A549 (cell line): ENCODE results near the gene S100A8. TPM values are rescaled to one million over a fixed set of nuclear protein-coding genes. Genes with fewer than 3 reads are reported as not detected.

Experiments used
- ATAC-seq, 2 experiments: fragments of 200-7000 bp in 1 of 2; fragments of >200 bp in 1 of 2; cut with Nextera tagmentation in 1 of 2; cut with Tn5 transposase in 1 of 2; 3 replicates each; pipeline versions ENCODE4 v1.8.0 to v1.9.1; 2018 to 2020; ENCODE audit warnings: mild to moderate bottlenecking in 1 of 2, moderate library complexity in 1 of 2
- CTCF ChIA-PET: fragments of 300-600 bp; sonication (Branson Sonifier 250); formaldehyde crosslinking; extraction: SDS; loops from one replicate; lab custom pipeline; 2021; ENCODE audit warnings: antibody characterized with exemption, inconsistent platforms; lab: Yijun Ruan, JAX
- POLR2A ChIA-PET: fragments of 350-600 bp; formaldehyde crosslinking; extraction: SDS; loops from one replicate; lab custom pipeline; 2021; ENCODE audit warnings: antibody characterized with exemption, inconsistent platforms; lab: Yijun Ruan, JAX
- DNase-seq, 2 experiments: peaks; one replicate each; pipeline versions ENCODE4 v3.0.0 to v3.0.0-alpha.2; 2011 to 2016; ENCODE audit warnings: low read depth in 1 of 2, low spot score in 1 of 2
- FAIRE-seq: peaks from 2 replicates; lab custom pipeline; 2011; peaks lifted over from hg19 to GRCh38; lab: Jason Lieb, UNC
- H3K27ac ChIP-seq, 2 experiments: fragments of >200 bp; sonication (Bioruptor Twin); formaldehyde crosslinking; 3 replicates each; pipeline ENCODE4 v1.5.1; 2016 to 2017
- H3K4me1 ChIP-seq: fragments of >200 bp; sonication (Bioruptor Twin); formaldehyde crosslinking; 3 replicates; pipeline ENCODE4 v1.6.1; 2016
- H3K4me2 ChIP-seq: fragments of >200 bp; sonication (Bioruptor Twin); formaldehyde crosslinking; 3 replicates; pipeline ENCODE4 v1.6.1; 2016
- H3K4me3 ChIP-seq: fragments of >200 bp; sonication (Bioruptor Twin); formaldehyde crosslinking; 3 replicates; pipeline ENCODE4 v1.5.1; 2016
- H3K9me3 ChIP-seq: fragments of >200 bp; sonication (Bioruptor Twin); formaldehyde crosslinking; 3 replicates; pipeline ENCODE4 v1.6.1; 2016
- CHD2 ChIP-seq: fragments of 150-350 bp; IDR thresholded peaks from 2 replicates; pipeline ENCODE4 v1.6.1; 2014; ENCODE audit warnings: low read length; ENCODE audit not compliant: partially characterized antibody
- E2F6 ChIP-seq: IDR thresholded peaks from 2 replicates; pipeline ENCODE4 v1.6.1; 2012; ENCODE audit warnings: low read depth, borderline replicate concordance
- EHF ChIP-seq: fragments of 250-450 bp; sonication (Bioruptor Pico); IDR thresholded peaks from 2 replicates; pipeline ENCODE4 v1.5.0; 2020; ENCODE audit warnings: mild to moderate bottlenecking
- EHMT2 ChIP-seq: fragments of 200-600 bp; sonication (generic); IDR thresholded peaks from 2 replicates; pipeline ENCODE4 v1.6.1; 2016; ENCODE audit warnings: antibody characterized with exemption, low read depth, mild to moderate bottlenecking, moderate library complexity
- ELK1 ChIP-seq: fragments of 150-350 bp; IDR thresholded peaks from 2 replicates; pipeline ENCODE4 v1.6.1; 2014; ENCODE audit warnings: low read depth, mild to moderate bottlenecking, low read length
- FOSB ChIP-seq: fragments of 250-450 bp; sonication (Bioruptor Pico); IDR thresholded peaks from 2 replicates; pipeline ENCODE4 v1.5.0; 2020; ENCODE audit warnings: mild to moderate bottlenecking, moderate library complexity
- FOXS1 ChIP-seq: fragments of 250-450 bp; sonication (Bioruptor Pico); IDR thresholded peaks from 2 replicates; pipeline ENCODE4 v1.5.0; 2020; ENCODE audit warnings: mild to moderate bottlenecking, moderate library complexity
- HDAC2 ChIP-seq: fragments of 200-600 bp; sonication (generic); IDR thresholded peaks from 2 replicates; pipeline ENCODE4 v1.6.1; 2016
- KDM1A ChIP-seq: fragments of 200-600 bp; sonication (generic); IDR thresholded peaks from 2 replicates; pipeline ENCODE4 v1.6.1; 2016; ENCODE audit warnings: low read depth, mild to moderate bottlenecking
- KDM5A ChIP-seq: fragments of 200-600 bp; sonication (generic); IDR thresholded peaks from 2 replicates; pipeline ENCODE4 v1.6.1; 2016; ENCODE audit warnings: antibody characterized with exemption, mild to moderate bottlenecking
- MAFK ChIP-seq: fragments of 450-650 bp; IDR thresholded peaks from 2 replicates; pipeline ENCODE4 v1.6.1; 2014; ENCODE audit not compliant: partially characterized antibody
- MAZ ChIP-seq: fragments of 150-350 bp; IDR thresholded peaks from 2 replicates; pipeline ENCODE4 v1.6.1; 2014; ENCODE audit warnings: antibody characterized with exemption, low read depth, low read length, borderline replicate concordance
- NPAS2 ChIP-seq: fragments of 250-450 bp; sonication (Bioruptor Pico); IDR thresholded peaks from 2 replicates; pipeline ENCODE4 v1.8.0; 2022; ENCODE audit warnings: mild to moderate bottlenecking, moderate library complexity, borderline replicate concordance
- PHF8 ChIP-seq: fragments of 200-600 bp; sonication (generic); IDR thresholded peaks from 2 replicates; pipeline ENCODE4 v1.6.1; 2016; ENCODE audit warnings: low read depth, mild to moderate bottlenecking, antibody characterized with exemption, moderate library complexity, borderline replicate concordance
- POLR2AphosphoS2 ChIP-seq: conservative IDR thresholded peaks from 2 replicates; pipeline ENCODE4 v1.6.1; 2012; ENCODE audit warnings: low read length, improper control_type of control experiment, inconsistent platforms
- RAD21 ChIP-seq, 2 experiments: fragments of >200 bp in 1 of 2; sonication (Bioruptor Twin) in 1 of 2; formaldehyde crosslinking in 1 of 2; IDR thresholded peaks in 1 of 2; conservative IDR thresholded peaks in 1 of 2; 2 replicates in 1 of 2; 3 replicates in 1 of 2; pipeline ENCODE4 v1.6.1; 2012 to 2018; ENCODE audit warnings: inconsistent platforms in 1 of 2
- REST ChIP-seq: fragments of 200-600 bp; sonication (generic); IDR thresholded peaks from 2 replicates; pipeline ENCODE4 v1.6.1; 2016; ENCODE audit warnings: antibody characterized with exemption, mild to moderate bottlenecking, moderate library complexity
- RFX5 ChIP-seq: fragments of 450-650 bp; IDR thresholded peaks from 2 replicates; pipeline ENCODE4 v1.7.1; 2014; ENCODE audit warnings: antibody characterized with exemption, mild to moderate bottlenecking, moderate library complexity
- RNF2 ChIP-seq: fragments of 200-600 bp; sonication (generic); IDR thresholded peaks from 2 replicates; pipeline ENCODE4 v1.6.1; 2016; ENCODE audit warnings: low read depth, mild to moderate bottlenecking, antibody characterized with exemption, moderate library complexity, borderline replicate concordance
- SMC3 ChIP-seq: fragments of >200 bp; sonication (Bioruptor Twin); formaldehyde crosslinking; IDR thresholded peaks from 3 replicates; pipeline ENCODE4 v1.6.1; 2018; ENCODE audit warnings: inconsistent platforms
- SREBF2 ChIP-seq: fragments of 450-650 bp; IDR thresholded peaks from 2 replicates; pipeline ENCODE4 v1.6.1; 2014; ENCODE audit warnings: mild to moderate bottlenecking, moderate library complexity
- TFCP2L1 ChIP-seq: fragments of 250-450 bp; sonication (Bioruptor Pico); IDR thresholded peaks from 2 replicates; pipeline ENCODE4 v1.5.0; 2021; ENCODE audit warnings: mild to moderate bottlenecking
- ZFP36 ChIP-seq: fragments of 450-650 bp; IDR thresholded peaks from 2 replicates; pipeline ENCODE4 v1.6.1; 2014; ENCODE audit warnings: borderline replicate concordance; ENCODE audit not compliant: partially characterized antibody
- ZNF302 ChIP-seq: fragments of 250-450 bp; sonication (Bioruptor Pico); IDR thresholded peaks from 2 replicates; pipeline ENCODE4 v1.9.0; 2021; ENCODE audit warnings: inconsistent platforms, mild to moderate bottlenecking, moderate library complexity
- WGBS: methylation state at CpG from one replicate; pipeline ENCODE4 v1.1.6; 2017; ENCODE audit errors: missing lambda C conversion rate; 5-methylcytosine and 5-hydroxymethylcytosine counted together
- polyA plus RNA-seq, 4 experiments: library from polyadenylated mRNA; depleted of rRNA in 3 of 4; stranded (reverse); fragments of >200 nt; fragmentation: RNase III in 1 of 4; extraction: RNeasy Plus Mini Kit Qiagen cat#74134 plus additional on column Dnase treatment in 1 of 4; gene quantifications; 2 replicates in 3 of 4; 3 replicates in 1 of 4; pipeline ENCODE4 v1.2.3, GENCODE V29; 2011 to 2017

Gene S100A8
- polyA plus RNA-seq, 2 of the 4 experiments (the other 2 are of a cell fraction) = not detected

GRCh38 chr1:153346077-153346723, 44.7 kb downstream of the S100A8 start:
- ATAC-seq (no peak), DNase-seq (no peak), FAIRE-seq (no peak)
- TF ChIP-seq MAZ = no peak
- TF ChIP-seq FOXS1 (CRISPR knock-in tag) = no peak
- TF ChIP-seq RFX5 = no peak
- TF ChIP-seq CHD2 = no peak
- no peak for TF ChIP-seq RNF2
- no peak for TF ChIP-seq E2F6
- no peak for TF ChIP-seq POLR2AphosphoS2
- no peak for TF ChIP-seq FOSB (CRISPR knock-in tag)
- no peak for TF ChIP-seq ZNF302 (CRISPR knock-in tag)
- TF ChIP-seq ZFP36 = no peak
- TF ChIP-seq EHF (CRISPR knock-in tag) = no peak
- TF ChIP-seq EHMT2 = no peak
- no peak for TF ChIP-seq TFCP2L1 (CRISPR knock-in tag)
- no peak for TF ChIP-seq KDM5A
- no peak for TF ChIP-seq PHF8
- TF ChIP-seq SREBF2 = no peak
- TF ChIP-seq KDM1A = no peak
- no peak for TF ChIP-seq MAFK
- no peak for TF ChIP-seq ELK1
- CTCF ChIA-PET = interaction anchor here (0.6 to 5.7 kb wide), 6 partner anchors 9 to 328 kb away, joined by 3 to 31 read pairs (median 4); no protein-coding TSS in a partner anchor
- no peak overlapping the region for H3K27ac ChIP-seq
- H3K4me1 ChIP-seq = no peaks in the 10 kb centered on the region
- 24% methylated on average over 6 of the region's 6 CpGs for WGBS
- H3K4me2 ChIP-seq = no peak overlapping the region
- no peaks in the 10 kb centered on the region for H3K9me3 ChIP-seq
- H3K4me3 ChIP-seq = no peak overlapping the region
- POLR2A ChIA-PET = no interaction called here

GRCh38 chr1:153345187-153346076, 45.4 kb downstream of the S100A8 start:
- Histone ChIP-seq H3K4me2 (no peak overlapping the region), H3K27ac (no peak overlapping the region), H3K4me3 (no peak overlapping the region), H3K9me3 (no peaks in the 10 kb centered on the region), H3K4me1 (no peaks in the 10 kb centered on the region)
- ATAC-seq (peak in 1 of 2 experiments; percentile 17; a peak in 1 of 6 replicates), DNase-seq (no peak), FAIRE-seq (no peak)
- TF ChIP-seq HDAC2 = no peak
- 33% methylated on average over 14 of the region's 14 CpGs for WGBS
- CTCF ChIA-PET = interaction anchor here (0.6 to 5.7 kb wide), 8 partner anchors 7 to 329 kb away, joined by 3 to 41 read pairs (median 4); no protein-coding TSS in a partner anchor
- POLR2A ChIA-PET = no interaction called here

GRCh38 chr1:153344718-153345025, 46.2 kb downstream of the S100A8 start:
- ChIA-PET CTCF (interaction anchor here (1.1 to 5.7 kb wide), 4 partner anchors 8 to 151 kb away, joined by 4 to 41 read pairs (median 18); no protein-coding TSS in a partner anchor), POLR2A (no interaction called here)
- Histone ChIP-seq H3K9me3 (no peaks in the 10 kb centered on the region), H3K4me1 (no peaks in the 10 kb centered on the region)
- FAIRE-seq = no peak
- no peak for ATAC-seq
- TF ChIP-seq SMC3 (no peak), RAD21 (conservative IDR thresholded peaks at IDR 0.05 in 1 of 2, IDR thresholded peaks at IDR 0.05 in 1 of 2) (no peak), REST (no peak), NPAS2 (no peak), RFX5 (no peak)
- TF ChIP-seq, all 56 proteins: peak for 0
- Histone ChIP-seq H3K27ac (no peak overlapping the region), H3K4me2 (no peak overlapping the region), H3K4me3 (no peak overlapping the region)
- WGBS = 3% methylated on average over 3 of the region's 3 CpGs
- no peak for DNase-seq
